ENCODE data around the gene TMEM106C. TPM values are rescaled to one million over a fixed set of nuclear protein-coding genes. Genes with fewer than 3 reads are reported as not detected.

Gene TMEM106C
- total RNA-seq, 3 donors from 2014 or later = 93.9 to 208 (median 183) TPM

DNA sequence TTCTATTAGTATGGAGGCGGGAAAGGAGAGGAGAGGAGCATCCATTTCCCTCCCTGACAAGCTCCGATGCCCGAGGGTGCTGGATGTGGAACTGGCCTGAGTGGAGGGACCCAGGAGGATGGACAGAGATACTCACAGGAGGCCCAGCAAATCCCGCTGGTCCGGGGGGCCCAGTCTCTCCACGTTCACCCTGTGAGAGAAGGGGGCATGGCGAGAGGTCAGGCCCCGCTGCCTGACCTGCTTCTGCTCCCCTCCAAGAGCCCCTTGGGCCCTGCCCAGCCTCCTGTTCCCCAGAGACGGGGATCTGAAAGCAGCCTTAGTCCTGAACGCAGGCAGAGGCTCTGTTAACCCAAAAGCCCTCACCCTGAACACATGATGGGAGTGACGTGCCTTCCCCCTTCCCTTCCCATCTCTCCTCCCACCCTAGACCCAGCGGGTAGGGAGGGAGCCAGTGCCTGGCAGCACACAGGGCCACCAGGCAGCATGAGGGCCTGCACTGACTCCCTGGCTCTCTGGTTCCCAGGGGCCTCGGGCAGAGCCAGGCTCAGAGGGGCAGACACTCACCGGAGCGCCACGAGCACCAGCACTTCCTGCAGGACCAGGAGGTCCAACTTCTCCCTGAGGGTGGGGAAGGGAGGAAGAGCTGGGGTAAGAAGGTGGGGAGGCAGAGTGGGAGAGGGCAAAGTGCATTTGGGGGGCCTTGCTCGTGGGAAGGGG is 17.5 kb downstream of the TMEM106C start:
- H3K4me3 ChIP-seq = no peak overlapping the region
- peaks cover 8% of the 10 kb centered on the region for H3K4me1 ChIP-seq (ENCODE audit: low read depth)
- intact Hi-C loops (cut with DNase I, micrococcal nuclease) = no loop called here
- no peak for DNase-seq
- TF ChIP-seq, protein P1, sequence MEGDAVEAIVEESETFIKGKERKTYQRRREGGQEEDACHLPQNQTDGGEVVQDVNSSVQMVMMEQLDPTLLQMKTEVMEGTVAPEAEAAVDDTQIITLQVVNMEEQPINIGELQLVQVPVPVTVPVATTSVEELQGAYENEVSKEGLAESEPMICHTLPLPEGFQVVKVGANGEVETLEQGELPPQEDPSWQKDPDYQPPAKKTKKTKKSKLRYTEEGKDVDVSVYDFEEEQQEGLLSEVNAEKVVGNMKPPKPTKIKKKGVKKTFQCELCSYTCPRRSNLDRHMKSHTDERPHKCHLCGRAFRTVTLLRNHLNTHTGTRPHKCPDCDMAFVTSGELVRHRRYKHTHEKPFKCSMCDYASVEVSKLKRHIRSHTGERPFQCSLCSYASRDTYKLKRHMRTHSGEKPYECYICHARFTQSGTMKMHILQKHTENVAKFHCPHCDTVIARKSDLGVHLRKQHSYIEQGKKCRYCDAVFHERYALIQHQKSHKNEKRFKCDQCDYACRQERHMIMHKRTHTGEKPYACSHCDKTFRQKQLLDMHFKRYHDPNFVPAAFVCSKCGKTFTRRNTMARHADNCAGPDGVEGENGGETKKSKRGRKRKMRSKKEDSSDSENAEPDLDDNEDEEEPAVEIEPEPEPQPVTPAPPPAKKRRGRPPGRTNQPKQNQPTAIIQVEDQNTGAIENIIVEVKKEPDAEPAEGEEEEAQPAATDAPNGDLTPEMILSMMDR (IDR thresholded peaks at IDR 0.05) = no peak
- ATAC-seq = peak; percentile 5
- H3K36me3 ChIP-seq (ENCODE audit: low read depth) = no peaks in the 10 kb centered on the region
- no peaks in the 10 kb centered on the region for H3K9me3 ChIP-seq

DNA sequence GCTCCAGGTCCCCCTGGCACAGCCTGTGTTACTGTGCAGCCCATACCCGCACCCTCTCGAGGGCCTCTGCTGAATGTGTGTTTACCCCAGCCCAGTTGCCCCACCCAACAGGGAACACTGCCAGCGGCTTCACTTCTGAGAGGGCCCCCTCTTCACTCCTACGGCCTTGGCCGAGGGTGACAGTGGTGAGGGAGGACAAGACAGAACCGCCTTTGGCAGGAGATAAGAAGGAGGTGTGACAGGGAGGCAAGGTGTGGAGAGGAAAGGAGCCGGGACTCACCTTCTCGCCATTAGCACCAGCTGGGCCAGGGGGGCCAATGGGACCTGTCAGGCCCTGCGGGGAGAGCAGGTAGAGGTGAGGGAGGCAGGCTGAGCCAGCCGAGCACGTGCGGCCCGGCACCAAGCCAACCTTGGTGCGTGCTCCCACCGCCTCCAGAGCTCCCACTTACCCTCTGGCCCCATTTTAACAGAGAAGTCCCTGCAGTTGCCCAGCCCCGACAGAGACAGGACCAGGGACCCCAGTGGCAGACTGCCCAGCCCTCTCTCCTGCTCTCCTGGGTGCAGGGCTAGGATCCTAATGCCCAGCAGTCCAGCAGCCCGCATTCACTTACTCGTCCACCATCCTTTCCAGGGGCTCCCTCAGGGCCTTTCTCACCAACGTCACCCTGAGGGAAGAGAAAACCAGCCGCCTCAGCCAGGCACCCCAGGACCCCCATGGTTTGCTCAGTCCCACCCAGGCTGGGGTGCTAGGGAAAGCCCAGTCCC is 18.3 kb downstream of the TMEM106C start:
- Histone ChIP-seq H3K36me3 (ENCODE audit: low read depth) (no peaks in the 10 kb centered on the region), H3K9me3 (no peaks in the 10 kb centered on the region), H3K4me3 (no peak overlapping the region), H3K4me1 (ENCODE audit: low read depth) (peaks cover 8% of the 10 kb centered on the region)
- TF ChIP-seq, protein P1 (IDR thresholded peaks at IDR 0.05) = no peak
- intact Hi-C loops (cut with DNase I, micrococcal nuclease) = no loop called here
- ATAC-seq (peak; percentile 58), DNase-seq (peak in 2 of 3 donors; percentile 70 to 76)

DNA sequence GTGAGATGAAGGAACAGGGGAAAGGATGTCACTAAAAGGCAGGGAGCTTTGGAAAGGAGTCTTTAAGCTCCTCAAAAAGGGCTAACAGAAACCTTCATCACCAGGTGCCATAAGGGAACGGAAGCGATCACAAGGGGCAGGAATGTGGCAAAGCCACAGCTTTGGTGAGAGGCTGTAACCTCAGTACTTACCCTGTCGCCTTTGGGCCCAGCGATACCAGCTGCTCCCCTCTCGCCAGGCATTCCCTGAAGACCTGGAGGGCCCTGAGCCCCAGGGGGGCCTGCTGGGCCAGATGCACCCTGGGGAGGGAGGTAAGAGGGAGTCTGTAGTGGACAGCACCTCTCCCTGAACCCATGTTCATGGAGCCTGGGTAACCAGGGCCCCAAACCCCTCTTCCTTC is 18.9 kb downstream of the TMEM106C start:
- TF ChIP-seq, protein P1 (IDR thresholded peaks at IDR 0.05) = no peak
- intact Hi-C loops (cut with DNase I, micrococcal nuclease) = no loop called here
- no peaks in the 10 kb centered on the region for H3K36me3 ChIP-seq (ENCODE audit: low read depth)
- ATAC-seq (no peak), DNase-seq (no peak)
- H3K4me1 ChIP-seq (ENCODE audit: low read depth) = peaks cover 8% of the 10 kb centered on the region
- H3K4me3 ChIP-seq = no peak overlapping the region
- no peaks in the 10 kb centered on the region for H3K9me3 ChIP-seq

DNA sequence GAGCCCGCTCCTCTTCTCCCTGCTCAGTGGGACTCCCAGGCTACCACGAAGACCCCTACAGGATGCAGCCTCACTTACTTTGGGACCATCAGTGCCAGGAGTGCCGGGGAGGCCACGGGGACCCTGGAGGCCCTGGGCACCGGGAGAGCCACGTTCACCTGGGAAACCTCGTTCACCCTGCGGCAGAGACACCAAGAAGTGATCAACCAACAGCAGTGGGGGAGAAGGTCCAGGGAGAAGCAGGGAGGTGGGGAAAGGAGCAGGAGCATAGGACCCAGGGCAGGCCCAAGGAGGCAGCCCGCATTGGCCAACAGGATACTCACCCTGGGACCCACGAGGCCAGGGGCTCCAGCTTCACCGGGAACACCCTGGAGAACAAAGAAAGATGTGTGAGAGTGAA is 19.4 kb downstream of the TMEM106C start:
- peaks cover 8% of the 10 kb centered on the region for H3K4me1 ChIP-seq (ENCODE audit: low read depth)
- no peak overlapping the region for H3K4me3 ChIP-seq
- TF ChIP-seq, protein P1 (IDR thresholded peaks at IDR 0.05) = no peak
- no peaks in the 10 kb centered on the region for H3K36me3 ChIP-seq (ENCODE audit: low read depth)
- intact Hi-C loops (cut with DNase I, micrococcal nuclease) = no loop called here
- no peak for DNase-seq
- no peaks in the 10 kb centered on the region for H3K9me3 ChIP-seq
- no peak for ATAC-seq

DNA sequence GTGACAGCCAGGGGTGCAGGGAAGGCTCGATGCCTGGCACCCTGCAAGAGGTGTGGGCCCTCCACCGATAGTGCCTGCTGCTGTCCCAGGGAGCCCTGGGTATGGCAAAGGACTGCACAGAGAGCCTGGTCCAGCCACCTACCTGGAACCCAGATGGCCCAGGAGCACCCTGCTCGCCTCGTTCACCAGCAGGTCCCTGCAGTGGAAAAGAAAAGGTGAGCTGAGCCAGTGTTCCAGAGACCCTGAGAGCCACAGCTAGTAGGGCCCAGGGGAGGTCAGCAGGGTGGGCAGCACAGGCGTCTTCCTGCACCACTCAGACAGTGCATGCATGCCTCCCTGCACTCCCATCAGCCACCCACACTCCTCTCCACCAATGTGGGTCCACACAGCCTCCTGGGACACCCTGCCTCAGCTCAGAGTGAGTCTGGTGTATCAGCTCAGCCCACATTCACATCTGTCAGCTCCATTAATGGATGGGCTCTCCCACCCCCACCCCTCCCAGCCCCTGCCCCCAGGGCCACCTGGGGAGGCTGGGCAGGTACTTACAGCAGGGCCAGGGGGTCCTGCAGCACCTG is 20.2 kb downstream of the TMEM106C start:
- no peak overlapping the region for H3K4me3 ChIP-seq
- intact Hi-C loops (cut with DNase I, micrococcal nuclease) = no loop called here
- TF ChIP-seq, protein P1 (IDR thresholded peaks at IDR 0.05) = no peak

More for the DNA sequence above, 20.2 kb downstream of the TMEM106C start:
- Histone ChIP-seq H3K36me3 (ENCODE audit: low read depth) (no peaks in the 10 kb centered on the region), H3K9me3 (no peaks in the 10 kb centered on the region), H3K4me1 (ENCODE audit: low read depth) (peaks cover 8% of the 10 kb centered on the region)
- DNase-seq = no peak
- no peak for ATAC-seq
